GM18526 (cell line): ENCODE data around the gene BTN3A1.

Experiments used
- POLR2A ChIP-seq: IDR thresholded peaks from 3 replicates; pipeline ENCODE4 v1.6.1; 2011; ENCODE audit not compliant: insufficient read length; ENCODE audit errors: extremely low read depth

Gene BTN3A1

GRCh38 chr6:26401987-26402658 lies at the start of gene BTN3A1:
BTN3A1 (plus strand) TSS chr6:26402275; CDS start chr6:26405564, 3,289 bp downstream.
- TF ChIP-seq POLR2A, result no peak

- TF ChIP-seq POLR2A, result no peak
These were observed 49.8 kb upstream of the BTN3A1 start for GRCh38 chr6:26352315-26352714.

- TF ChIP-seq POLR2A, result no peak
These were observed 47.9 kb upstream of the BTN3A1 start for GRCh38 chr6:26354162-26354561.

GRCh38 chr6:26355366-26355765 lies 46.7 kb upstream of the BTN3A1 start:
- no peak for TF ChIP-seq POLR2A

GRCh38 chr6:26358511-26358981 lies 43.5 kb upstream of the BTN3A1 start:
- TF ChIP-seq POLR2A, result no peak

- no peak for TF ChIP-seq POLR2A
These were observed 42.3 kb upstream of the BTN3A1 start for GRCh38 chr6:26359765-26360164.

GRCh38 chr6:26360451-26361416 lies 41.3 kb upstream of the BTN3A1 start:
- TF ChIP-seq POLR2A, result no peak

- TF ChIP-seq POLR2A, result no peak
These were observed 40.5 kb upstream of the BTN3A1 start for GRCh38 chr6:26361544-26361943.

- TF ChIP-seq POLR2A, result no peak
These were observed 39.8 kb upstream of the BTN3A1 start for GRCh38 chr6:26362093-26362835.

- no peak for TF ChIP-seq POLR2A
These were observed 39.2 kb upstream of the BTN3A1 start for GRCh38 chr6:26362836-26363220.

- no peak for TF ChIP-seq POLR2A
These were observed 38.0 kb upstream of the BTN3A1 start for GRCh38 chr6:26363882-26364701.

- TF ChIP-seq POLR2A, result no peak
These were observed 36.5 kb upstream of the BTN3A1 start for GRCh38 chr6:26365633-26365995.

- TF ChIP-seq POLR2A, result no peak
These were observed 35.6 kb upstream of the BTN3A1 start for GRCh38 chr6:26366504-26366903.

- no peak for TF ChIP-seq POLR2A
These were observed 35.0 kb upstream of the BTN3A1 start for GRCh38 chr6:26367114-26367513.
